ENCODE data around the gene FRMD4A.

FRMD4A gene

DNA sequence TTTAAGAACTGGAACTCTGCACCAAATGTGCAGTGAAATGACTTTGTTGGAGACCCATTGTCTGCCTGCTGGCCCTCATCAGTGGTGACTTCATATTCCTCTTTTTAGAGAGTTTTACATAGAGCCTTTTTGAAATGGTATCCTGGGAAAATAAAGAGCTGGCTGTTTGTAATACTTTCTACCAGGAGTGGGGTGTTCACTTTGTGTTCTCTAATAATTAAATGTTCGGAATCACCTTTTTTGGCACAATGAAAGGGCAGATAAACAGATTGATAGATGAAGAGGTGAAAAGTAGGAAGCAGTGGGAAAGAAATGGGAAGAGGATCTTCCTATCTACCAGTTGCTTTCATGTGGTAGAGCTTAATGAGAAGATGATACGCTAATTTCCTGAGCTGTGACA, 688.4 kb downstream of the FRMD4A start:
- no peak for DNase-seq
- intact Hi-C loops (cut with DNase I), result no loop called here

DNA sequence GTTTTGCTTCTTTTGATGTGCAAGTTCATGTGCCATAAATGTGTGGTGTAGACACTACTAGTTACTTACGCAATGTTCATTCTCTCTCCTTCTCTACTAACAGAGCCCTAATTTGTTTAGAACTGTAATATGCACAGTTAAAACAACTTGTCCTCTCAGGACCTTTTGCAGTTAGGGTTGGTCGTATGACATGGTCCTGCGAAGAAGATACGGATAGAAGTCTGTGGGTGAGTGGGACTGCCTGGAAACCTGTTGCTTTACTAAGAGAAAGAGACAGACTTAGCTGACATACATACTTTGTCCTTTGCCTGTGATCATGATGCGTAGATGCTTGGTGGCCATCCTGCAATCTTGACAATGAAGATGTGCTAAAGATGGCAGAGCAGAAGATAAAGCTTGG, 692.8 kb downstream of the FRMD4A start:
- no peak for DNase-seq
- intact Hi-C loops (cut with DNase I), result no loop called here

DNA sequence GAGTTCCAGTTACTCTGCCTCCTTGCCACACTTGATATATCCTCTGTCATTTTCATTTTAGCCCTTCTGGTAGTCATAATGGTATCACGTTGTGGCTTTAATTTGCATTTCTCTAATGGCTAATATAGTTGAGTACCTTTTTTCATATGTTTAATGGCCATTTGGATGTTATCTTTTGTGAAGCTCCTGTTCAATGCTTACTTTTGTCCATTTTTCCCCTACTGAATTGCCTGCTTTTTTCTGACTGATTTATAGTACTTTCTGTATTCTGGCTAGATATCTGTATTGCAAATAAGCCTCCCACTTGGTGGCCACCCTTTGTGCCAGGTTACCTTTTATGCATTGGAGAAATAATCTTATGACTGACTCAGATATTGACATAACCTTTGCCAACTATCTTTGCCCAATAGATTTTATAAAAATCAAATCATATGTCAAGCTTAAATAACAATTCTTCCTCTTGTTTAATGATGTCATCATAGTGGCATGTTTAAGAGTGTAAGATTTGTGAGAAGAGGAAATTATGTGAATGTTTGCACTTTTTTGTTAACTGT, 693.3 kb downstream of the FRMD4A start:
- intact Hi-C loops (cut with DNase I), result no loop called here
- DNase-seq, result no peak

GRCh38 chr10:13636776-13637175, 693.9 kb downstream of the FRMD4A start:
- DNase-seq, result no peak
- intact Hi-C loops (cut with DNase I), result no loop called here

GRCh38 chr10:13634207-13634606, 696.5 kb downstream of the FRMD4A start:
- DNase-seq, result no peak
- intact Hi-C loops (cut with DNase I), result no loop called here

DNA sequence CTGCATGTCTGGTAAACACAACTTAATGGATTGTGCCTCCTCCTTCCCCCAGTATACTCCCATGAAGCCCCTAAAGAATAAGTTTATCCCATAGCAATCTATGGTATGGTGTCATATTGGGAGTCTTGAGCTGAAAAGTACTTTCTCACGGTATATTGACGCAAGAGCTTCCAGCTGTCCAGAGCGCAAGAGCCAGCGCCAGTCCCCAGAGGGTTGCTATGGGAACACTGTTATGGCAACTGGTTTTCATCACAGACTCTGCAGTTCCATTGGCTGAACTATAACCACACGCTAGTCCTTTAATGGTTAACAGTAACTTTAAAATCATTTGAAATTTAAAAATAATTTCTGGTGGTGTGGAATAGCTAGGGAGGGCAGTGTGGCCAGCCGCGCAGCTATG, 697.0 kb downstream of the FRMD4A start:
- peak in 1 of 42 donors; percentile 40 for DNase-seq
- intact Hi-C loops (cut with DNase I), result no loop called here

GRCh38 chr10:13632884-13633440, 697.8 kb downstream of the FRMD4A start:
- no peak for DNase-seq

GRCh38 chr10:13632440-13632839, 698.3 kb downstream of the FRMD4A start:
- DNase-seq, result no peak
- intact Hi-C loops (cut with DNase I), result no loop called here

More at GRCh38 chr10:13632884-13633440, 697.8 kb downstream of the FRMD4A start:
- intact Hi-C loops (cut with DNase I), result no loop called here

DNA sequence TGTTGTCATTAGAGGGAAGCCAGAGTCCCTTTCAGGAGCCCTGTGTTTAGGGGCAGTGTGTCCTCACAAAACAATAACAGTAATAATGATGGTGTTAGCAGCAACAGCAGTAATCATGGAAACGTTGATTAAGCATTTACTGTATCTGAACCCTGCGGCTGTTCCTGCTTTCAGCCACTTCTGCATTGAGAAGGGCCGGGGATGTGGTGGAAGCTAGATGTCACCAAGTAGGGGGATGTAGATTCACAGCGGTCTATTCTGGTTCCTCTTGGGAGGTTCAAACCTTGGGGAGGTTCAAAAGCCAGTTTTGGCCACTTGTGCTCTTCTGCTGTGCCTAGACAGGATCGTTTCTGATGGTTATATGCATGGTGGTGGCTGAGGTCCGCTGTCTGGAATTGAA, 699.1 kb downstream of the FRMD4A start:
- peak in 6 of 42 donors; percentile 9 to 30 (median 16) for DNase-seq
- intact Hi-C loops (cut with DNase I), result no loop called here

- intact Hi-C loops (cut with DNase I), result no loop called here
- DNase-seq, result no peak
Measured at GRCh38 chr10:13630231-13630630, 700.5 kb downstream of the FRMD4A start.

DNA sequence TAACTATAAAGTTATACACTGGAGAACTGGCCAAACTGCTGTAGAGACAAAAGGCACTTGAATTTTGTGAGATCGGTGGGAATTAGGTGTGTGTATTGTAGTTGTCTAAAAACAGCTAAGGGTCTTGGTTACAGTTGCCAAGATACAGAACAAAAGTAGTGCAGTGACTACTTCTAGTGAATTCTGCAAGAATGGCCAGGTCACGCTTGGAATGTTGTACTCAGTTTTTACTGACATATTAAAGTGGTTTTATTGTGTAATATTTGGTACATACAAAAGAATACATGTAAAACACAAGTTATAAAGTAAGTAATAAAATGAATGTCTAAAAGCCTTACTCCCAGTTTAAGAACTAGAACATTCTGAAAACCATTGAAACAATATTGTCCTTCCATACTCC, 701.6 kb downstream of the FRMD4A start:
- intact Hi-C loops (cut with DNase I), result no loop called here
- DNase-seq, result no peak

GRCh38 chr10:13628661-13629060, 702.1 kb downstream of the FRMD4A start:
- DNase-seq, result no peak
- intact Hi-C loops (cut with DNase I), result no loop called here

DNA sequence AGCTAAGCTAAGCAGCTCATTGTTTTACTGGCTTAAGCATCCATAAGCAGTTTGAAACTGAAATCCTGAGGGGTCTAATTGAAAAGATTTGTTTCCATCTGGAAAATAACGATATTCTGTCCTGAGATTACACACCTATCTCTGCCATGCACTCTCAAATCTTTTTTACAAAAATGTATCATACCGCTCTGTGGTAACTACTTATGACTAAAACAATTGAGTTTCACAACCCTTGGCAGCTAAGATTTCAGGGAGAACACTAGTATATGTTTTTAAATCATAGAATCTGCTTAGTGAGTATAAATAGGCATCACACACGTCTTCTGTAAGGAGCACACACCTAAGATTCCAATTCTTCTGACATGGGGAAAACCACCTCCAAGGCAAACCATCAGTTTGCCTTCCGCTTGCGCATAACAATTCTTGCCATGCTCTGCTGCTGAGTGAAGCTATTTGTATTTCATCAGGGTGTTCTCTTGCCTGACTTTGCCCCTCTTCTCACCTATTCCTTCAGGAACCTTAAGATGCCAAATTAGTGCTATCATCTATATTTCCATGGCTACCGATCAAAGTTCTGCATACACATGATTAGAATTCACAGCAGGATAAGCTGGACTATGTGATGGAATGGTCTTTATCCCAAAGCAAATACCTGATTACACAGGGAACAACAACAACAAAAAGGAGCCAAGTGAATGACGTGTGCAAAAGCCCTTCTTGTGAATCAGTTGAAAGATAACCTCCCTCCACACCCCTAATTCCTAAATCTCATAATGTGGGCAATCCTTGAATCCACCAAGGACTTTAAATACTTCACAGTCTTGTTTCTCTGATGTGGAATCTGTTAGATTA, 703.0 kb downstream of the FRMD4A start:
- intact Hi-C loops (cut with DNase I), result no loop called here
- no peak for DNase-seq

DNA sequence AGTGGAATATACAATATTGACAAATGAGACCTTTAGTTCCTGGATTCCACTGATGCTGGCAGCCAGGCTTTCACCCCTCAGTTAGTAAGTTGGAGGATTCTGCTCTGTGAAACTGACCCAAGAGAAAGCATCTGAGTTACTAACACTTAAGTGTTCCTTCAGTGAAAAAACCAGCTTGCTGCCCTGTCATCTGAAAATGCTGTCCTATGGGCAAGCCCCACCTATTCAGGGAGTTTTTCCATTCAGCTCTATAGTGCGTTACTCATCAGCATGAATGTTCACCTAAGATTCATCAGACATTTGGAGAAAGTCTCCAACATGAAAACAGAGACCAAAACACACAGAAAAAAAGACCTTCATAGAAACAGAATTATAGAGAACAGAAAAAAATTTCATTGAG, 706.1 kb downstream of the FRMD4A start:
- intact Hi-C loops (cut with DNase I), result no loop called here
- DNase-seq, result no peak

- intact Hi-C loops (cut with DNase I), result no loop called here
- no peak for DNase-seq
Measured at GRCh38 chr10:13621931-13622330, 708.8 kb downstream of the FRMD4A start.

GRCh38 chr10:13617116-13617515, 713.6 kb downstream of the FRMD4A start:
- intact Hi-C loops (cut with DNase I), result no loop called here
- no peak for DNase-seq

- intact Hi-C loops (cut with DNase I), result no loop called here
- no peak for DNase-seq
Measured at GRCh38 chr10:13615650-13616300, 714.9 kb downstream of the FRMD4A start.

DNA sequence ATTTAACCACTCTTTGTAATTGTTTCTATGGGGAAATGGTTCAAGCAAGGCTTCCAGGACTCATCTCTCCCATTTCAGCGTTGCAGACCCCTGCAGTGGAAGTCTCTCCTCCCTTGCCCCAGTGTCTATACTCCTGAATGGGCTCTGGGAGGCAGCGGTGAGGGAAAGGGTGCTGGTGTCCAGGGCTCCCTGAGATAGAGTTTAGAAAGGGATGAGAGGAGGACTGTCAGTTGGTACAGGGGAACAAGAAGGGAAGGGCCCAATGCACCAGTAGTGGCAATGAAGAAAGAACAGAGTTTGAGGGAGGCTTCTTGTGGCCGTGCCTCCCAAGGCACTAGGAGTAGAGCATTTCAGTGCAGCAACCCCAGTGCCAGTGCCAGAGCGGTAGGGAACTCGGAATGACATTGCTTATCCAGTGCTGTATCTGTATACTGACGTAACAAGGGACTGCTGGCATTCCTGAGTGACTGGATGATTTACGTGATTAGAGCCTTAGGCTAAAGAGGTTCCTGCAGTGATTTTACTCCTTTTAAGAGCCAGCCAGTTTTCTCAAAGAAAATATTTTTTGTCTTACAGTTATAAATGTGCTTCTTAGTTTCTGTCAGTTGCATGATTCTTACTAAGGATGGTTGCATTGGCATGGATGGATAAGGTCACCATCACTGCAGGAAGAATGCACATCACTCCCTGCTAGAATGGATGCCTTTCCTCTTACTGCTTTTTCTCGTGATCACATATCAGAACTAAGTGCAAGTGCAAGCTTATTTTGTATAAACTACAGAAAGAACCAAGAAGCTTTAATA, 716.0 kb downstream of the FRMD4A start:
- intact Hi-C loops (cut with DNase I), result no loop called here
- DNase-seq, result no peak

DNA sequence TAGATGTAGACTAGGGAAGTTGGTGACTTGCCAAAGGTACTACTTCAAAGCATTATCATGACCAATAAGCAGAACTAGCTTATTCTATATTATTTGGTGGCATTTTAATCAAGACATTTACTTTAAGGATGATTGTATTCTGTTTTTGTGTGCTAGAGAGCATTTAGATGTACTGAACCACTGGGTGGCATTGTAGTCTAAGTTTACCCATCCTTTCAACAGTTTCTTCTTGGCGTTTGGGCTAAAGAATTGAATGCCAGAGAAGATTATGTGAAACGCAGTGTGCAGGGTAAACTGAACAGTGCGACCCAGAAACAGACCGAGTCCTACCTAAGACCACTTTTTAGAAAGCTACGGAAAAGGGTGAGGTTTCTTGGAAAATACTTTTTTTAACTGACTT, 717.2 kb downstream of the FRMD4A start:
- intact Hi-C loops (cut with DNase I), result no loop called here
- peak in 5 of 42 donors; percentile 8 to 44 (median 27) for DNase-seq
